GM13976 (cell line): Measurements from ENCODE around the gene NABP2.
A peak's percentile ranks its signal among the peaks of the same experiment; 100 is the strongest.

Source experiments
- DNase-seq: peaks from one replicate; pipeline ENCODE4 v3.0.0; 2012; ENCODE audit warnings: low spot score
- CTCF ChIP-seq: IDR thresholded peaks from 2 replicates; pipeline ENCODE4 v1.5.1; 2012; ENCODE audit warnings: borderline replicate concordance, mild to moderate bottlenecking; ENCODE audit not compliant: insufficient read depth; ENCODE audit errors: extremely low read depth, missing control alignments, control extremely low read depth
- in situ Hi-C: fragments of 300-500 bp; cut with MboI; formaldehyde crosslinking; loops from one replicate; pipeline ENCODE4 v1.12.0; 2022; ENCODE audit warnings: low sequenced_read_pairs, mixed read lengths, inconsistent platforms; ENCODE audit not compliant: unreplicated experiment

Gene NABP2

GRCh38 chr12:56202366-56202765 lies 21.8 kb upstream of the NABP2 start:
- no peak for TF ChIP-seq CTCF
- DNase-seq, result no peak
- in situ Hi-C loops, result loop anchor here (25.0 kb wide), 1 partner anchor 260 kb away; the partner anchor contains the start of genes MIP and SPRYD4

DNA sequence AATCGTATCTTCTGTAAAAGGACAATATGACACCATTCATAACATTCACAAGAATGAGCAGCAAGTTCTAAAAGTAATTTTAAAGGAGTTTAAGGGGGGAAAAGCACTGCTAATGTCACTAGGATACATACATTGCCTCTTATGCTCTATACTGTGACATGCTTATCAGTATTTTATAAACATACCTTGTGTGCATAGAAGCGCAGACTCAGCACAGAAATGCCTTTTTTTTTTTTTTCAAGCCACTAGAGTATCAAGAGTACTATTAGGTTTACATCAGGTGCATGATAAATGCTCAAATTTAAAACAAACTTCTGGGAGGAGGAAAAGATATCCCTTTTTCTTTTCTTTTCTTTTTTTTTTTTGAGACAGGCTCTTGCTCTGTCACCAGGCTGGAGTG lies 21.3 kb upstream of the NABP2 start:
- DNase-seq, result no peak
- in situ Hi-C loops, result loop anchor here (25.0 kb wide), 1 partner anchor 259 kb away; the partner anchor contains the start of genes MIP and SPRYD4
- TF ChIP-seq CTCF, result no peak

GRCh38 chr12:56204275-56204674 lies 19.9 kb upstream of the NABP2 start:
- DNase-seq, result no peak
- in situ Hi-C loops, result loop anchor here (25.0 kb wide), 1 partner anchor 258 kb away; the partner anchor contains the start of genes MIP and SPRYD4
- no peak for TF ChIP-seq CTCF

GRCh38 chr12:56205445-56205844 lies 18.7 kb upstream of the NABP2 start:
- in situ Hi-C loops, result loop anchor here (25.0 kb wide), 1 partner anchor 257 kb away; the partner anchor contains the start of genes MIP and SPRYD4
- TF ChIP-seq CTCF, result no peak
- DNase-seq, result no peak

DNA sequence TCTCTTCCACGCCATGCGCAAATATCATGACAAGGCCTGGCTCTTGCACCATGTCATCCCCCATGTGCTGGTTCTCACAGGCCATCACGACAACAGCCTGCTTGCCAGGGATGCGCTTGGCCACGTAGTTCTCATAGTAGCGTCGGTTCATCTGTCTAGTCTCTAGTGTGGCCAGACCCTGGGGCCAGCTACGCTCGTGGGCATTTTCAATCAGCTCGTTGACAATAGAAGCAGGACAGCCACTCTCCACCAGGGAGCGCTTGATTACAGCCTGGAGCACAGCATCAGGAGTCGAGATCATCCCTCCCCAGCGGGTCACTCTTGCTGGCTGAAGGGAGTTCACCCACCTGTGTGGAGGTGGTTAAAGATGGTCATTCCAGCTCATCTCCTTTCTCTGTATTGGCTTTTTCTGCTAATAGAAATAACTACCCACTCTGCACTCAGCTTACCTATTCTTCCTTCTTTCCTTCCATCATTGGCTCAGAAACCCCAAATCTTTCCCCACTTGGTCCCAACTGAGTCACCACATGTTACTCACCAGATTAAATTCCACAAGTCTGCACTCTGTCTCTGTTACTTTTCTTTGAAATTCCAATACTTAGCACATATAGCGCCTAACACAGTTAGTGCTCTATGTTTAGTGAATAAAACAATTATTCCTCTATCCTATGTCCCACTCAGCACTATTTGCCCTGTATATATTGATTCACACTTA lies 17.5 kb upstream of the NABP2 start:
- in situ Hi-C loops, result loop anchor here (25.0 kb wide), 1 partner anchor 256 kb away; the partner anchor contains the start of genes MIP and SPRYD4
- DNase-seq, result peak; percentile 58
- peak; percentile 56 for TF ChIP-seq CTCF

GRCh38 chr12:56208006-56208405 lies 16.1 kb upstream of the NABP2 start:
- no peak for TF ChIP-seq CTCF
- no peak for DNase-seq
- in situ Hi-C loops, result loop anchor here (25.0 kb wide), 1 partner anchor 254 kb away; the partner anchor contains the start of genes MIP and SPRYD4
